H1 (cell line): ENCODE measurements around the gene ASMTL.

Source experiments
- HDAC2 ChIP-seq, 2 experiments: fragments of 300-600 bp in 1 of 2; sonication (generic) in 1 of 2; IDR thresholded peaks; 2 replicates each; pipeline ENCODE4 v1.6.1; 2011 to 2012; ENCODE audit warnings: low read depth in 2 of 2, low read length in 2 of 2, mild to moderate bottlenecking in 2 of 2, moderate library complexity in 2 of 2, borderline replicate concordance in 1 of 2, inconsistent platforms in 1 of 2
- JUN ChIP-seq: IDR thresholded peaks from 2 replicates; pipeline ENCODE4 v1.6.1; 2011; ENCODE audit warnings: low read depth, mild to moderate bottlenecking, improper control_type of control experiment, low read length
- POLR2A ChIP-seq, 2 experiments: IDR thresholded peaks; 1 replicate in 1 of 2; 2 replicates in 1 of 2; pipeline ENCODE4 v1.6.1; 2011; ENCODE audit warnings: low read depth in 2 of 2, low read length in 2 of 2, mild to moderate bottlenecking in 2 of 2; ENCODE audit errors: control extremely low read depth in 1 of 2
- RFX5 ChIP-seq: IDR thresholded peaks from 2 replicates; pipeline ENCODE4 v1.6.1; 2011; ENCODE audit warnings: low read depth, low read length, improper control_type of control experiment, borderline replicate concordance
- TF ChIP-seq, protein P1 (sequence below), 3 experiments: IDR thresholded peaks; 1 replicate in 2 of 3; 2 replicates in 1 of 3; pipeline versions ENCODE4 v1.5.1 to v1.6.1; 2011; ENCODE audit warnings: low read length in 3 of 3, mild to moderate bottlenecking in 3 of 3, inconsistent platforms in 2 of 3, low read depth in 1 of 3, moderate library complexity in 1 of 3; ENCODE audit not compliant: insufficient read depth in 1 of 3; ENCODE audit errors: control extremely low read depth in 1 of 3

DNA sequence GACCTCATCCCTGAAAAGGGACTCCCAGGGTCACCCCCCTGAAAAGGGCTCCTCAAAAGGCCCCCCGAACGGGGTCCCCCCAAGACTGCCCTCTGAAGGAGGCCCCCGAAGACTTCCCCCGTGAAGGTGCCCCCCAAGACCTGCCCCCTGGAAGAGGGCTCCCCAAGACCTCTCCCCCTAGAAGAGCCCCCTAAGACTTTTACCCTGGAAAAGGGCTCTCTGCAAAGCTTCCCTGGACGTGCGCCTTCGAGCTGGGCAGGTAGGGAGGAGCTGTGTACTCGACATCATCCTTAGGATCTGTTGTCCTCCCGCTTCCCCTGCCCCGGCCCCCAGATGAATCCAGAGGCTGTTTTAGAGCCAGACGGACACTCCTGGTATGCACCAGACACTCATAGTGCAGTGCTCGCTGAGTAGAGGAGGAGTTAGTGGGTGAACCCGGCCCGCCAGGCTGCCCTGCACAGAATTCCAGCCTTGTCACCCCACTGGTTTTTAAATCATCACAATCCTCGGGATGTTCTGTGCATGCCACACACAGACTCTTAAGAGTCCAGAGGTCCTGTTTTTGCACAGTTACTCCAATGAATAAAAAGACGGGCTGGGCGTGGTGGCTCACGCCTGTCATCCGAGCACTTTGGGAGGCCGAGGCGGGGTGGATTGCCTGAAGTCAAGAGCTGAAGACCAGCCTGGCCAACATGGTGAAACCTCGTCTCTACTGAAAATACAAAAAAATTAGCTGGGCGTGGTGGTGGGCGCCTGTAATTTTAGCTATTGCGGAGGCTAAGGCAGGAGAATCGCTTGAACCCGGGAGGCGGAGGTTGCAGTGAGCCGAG, 55.1 kb downstream of the ASMTL start:
- no peak for TF ChIP-seq JUN
- TF ChIP-seq, protein P1, sequence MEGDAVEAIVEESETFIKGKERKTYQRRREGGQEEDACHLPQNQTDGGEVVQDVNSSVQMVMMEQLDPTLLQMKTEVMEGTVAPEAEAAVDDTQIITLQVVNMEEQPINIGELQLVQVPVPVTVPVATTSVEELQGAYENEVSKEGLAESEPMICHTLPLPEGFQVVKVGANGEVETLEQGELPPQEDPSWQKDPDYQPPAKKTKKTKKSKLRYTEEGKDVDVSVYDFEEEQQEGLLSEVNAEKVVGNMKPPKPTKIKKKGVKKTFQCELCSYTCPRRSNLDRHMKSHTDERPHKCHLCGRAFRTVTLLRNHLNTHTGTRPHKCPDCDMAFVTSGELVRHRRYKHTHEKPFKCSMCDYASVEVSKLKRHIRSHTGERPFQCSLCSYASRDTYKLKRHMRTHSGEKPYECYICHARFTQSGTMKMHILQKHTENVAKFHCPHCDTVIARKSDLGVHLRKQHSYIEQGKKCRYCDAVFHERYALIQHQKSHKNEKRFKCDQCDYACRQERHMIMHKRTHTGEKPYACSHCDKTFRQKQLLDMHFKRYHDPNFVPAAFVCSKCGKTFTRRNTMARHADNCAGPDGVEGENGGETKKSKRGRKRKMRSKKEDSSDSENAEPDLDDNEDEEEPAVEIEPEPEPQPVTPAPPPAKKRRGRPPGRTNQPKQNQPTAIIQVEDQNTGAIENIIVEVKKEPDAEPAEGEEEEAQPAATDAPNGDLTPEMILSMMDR (IDR thresholded peaks at IDR 0.05; ENCODE audit: control extremely low read depth in 1 of 3, insufficient read depth in 1 of 3, low read depth in 1 of 3, low read length in 3 of 3) = no peak
- TF ChIP-seq RFX5 = no peak
- no peak for TF ChIP-seq HDAC2 (IDR thresholded peaks at IDR 0.05; ENCODE audit: borderline replicate concordance in 1 of 2, low read depth in 2 of 2, low read length in 2 of 2)
- no peak for TF ChIP-seq POLR2A (IDR thresholded peaks at IDR 0.05; ENCODE audit: control extremely low read depth in 1 of 2, low read depth in 2 of 2, low read length in 2 of 2)
